ENCODE results near the gene SIRT2.

SIRT2 gene

DNA sequence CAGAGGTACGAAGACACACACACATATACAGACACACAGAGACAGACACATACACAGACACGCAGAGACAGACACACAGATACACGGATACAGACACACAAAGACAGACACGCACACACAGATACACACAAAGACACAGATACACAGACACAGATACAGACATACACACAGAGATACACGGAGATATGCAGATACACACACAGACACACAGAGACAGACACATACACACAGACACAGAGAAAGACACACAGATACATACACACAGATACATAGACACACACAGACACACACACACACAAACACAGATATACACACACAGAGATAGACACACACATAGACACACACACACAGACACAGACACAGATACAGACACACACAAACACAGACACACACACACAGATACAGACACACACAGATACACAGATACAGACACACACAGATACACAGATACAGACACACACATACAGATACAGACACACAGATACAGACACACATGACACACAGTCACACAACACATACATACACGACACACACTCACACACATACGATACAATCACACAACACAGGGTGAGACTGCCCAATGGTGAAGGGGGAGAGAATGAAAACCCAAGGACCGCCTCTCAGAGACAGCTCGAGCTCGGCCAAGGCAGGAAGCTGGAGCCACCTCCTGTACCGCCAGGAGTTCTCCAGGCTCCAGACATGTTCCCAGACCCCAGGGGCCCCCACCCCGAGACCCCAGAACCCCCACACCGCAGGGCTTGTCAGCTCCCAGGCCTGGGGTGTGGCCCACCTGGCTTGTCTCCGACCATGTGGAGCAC lies 21.4 kb upstream of the SIRT2 start:
- DNase-seq (ENCODE audit: low read depth in 2 of 2, low spot score in 1 of 2): no peak

DNA sequence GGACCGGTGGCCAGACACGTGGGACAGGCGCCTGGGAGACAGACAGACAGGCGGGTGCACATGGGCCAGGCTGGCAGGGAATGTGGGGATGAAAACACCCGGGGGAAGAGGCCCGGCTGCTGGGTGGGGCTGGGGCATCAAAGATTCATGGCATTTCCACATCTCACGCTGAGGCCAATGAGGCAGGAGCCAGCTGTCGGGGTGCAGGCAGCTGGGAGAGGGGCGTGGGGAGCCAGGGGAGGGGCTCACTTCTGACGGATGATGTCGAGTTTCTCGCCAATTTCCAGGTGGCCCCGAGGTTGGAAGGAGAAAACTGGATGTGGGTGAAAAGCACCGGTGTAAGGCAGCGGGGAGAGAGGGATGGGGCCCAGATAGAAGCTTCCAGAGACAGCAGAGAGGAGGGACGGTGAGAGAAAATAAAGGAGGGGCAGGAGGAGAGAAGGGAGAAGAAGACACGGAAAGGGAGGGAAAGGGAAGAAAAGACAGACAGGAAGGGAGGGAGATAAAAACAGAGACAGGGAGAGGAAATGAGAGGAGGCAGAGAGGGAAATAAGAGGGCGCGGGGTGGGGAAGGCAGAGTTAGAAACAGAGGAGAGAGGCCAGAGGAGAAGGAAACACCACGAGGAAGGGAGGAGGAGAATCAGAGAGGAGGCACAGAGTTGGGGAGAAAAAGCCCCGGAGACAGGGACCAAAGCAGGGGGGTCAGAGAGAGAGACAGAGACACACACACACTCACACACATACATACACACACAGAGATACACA lies 20.6 kb upstream of the SIRT2 start:
- no peak for DNase-seq (ENCODE audit: low read depth in 2 of 2, low spot score in 1 of 2)

DNA sequence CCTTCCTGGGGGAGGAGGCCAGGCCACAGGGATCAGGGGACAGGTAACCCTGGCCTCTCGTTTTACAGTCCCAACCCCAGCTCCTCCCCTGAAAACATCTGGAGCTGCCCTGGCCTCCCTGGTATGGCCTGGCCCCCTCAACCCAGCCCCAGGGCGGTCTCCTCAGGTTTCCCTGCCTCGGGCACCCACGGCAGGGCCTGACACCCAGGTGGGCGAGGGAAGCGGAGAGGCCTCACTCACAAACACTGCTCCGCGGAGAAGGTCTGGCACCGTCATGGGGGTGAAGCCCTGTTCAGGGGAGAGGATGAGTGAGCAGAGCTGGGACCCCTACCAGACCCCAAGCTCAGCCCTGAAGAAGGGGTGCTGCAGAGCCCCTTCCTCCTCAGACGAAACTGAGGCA lies 19.1 kb upstream of the SIRT2 start:
- no peak for DNase-seq (ENCODE audit: low read depth in 2 of 2, low spot score in 1 of 2)

DNA sequence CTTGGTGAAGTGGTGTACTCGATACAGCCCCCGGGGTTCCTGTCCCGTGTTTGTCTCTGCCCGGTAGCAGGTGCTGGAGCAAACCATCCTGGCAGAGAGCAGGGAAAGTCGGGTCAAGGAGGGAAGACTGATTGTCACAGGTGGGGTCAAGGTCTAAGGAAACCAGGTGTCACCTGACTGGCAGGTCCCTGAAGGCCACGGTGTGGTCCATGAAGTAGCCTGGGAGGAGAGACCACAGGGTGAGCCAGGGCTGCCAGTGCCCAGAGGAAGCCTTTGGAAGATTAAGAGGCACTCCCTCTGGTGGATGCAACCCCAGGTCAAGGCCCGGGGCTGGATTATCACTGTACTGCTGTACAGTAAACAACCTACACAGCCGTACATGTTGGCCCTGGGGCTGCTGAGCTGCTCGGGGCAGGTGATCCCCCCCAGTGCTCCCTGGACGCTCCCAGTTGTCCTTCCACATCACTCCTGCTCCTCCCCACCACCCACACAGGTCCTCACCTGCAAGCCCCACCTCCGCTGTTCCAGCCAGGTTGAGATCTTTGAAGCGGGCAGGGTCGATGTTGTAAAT lies 18.6 kb upstream of the SIRT2 start:
- DNase-seq (ENCODE audit: low read depth in 2 of 2, low spot score in 1 of 2): no peak

DNA sequence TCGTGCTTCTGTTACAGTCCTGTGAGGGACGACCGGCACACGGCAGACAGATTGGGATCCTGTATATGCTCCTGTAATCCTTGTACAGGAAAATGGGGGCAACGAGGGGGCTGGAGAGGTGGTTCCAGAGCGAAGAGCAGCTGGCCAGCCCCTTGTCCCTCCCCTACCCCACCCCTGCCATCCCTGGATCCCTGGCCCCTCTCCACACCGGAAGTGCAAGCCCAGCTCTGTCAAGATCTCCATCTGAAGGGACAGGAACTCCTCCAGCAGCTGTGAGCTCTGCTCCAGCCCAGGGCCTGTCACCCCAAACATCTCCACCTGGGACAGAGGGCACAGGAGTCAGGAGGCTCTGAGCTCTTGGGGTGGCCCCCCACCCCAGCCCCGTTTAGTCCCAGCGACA lies 18.1 kb upstream of the SIRT2 start:
- DNase-seq (ENCODE audit: low read depth in 2 of 2, low spot score in 1 of 2): no peak

DNA sequence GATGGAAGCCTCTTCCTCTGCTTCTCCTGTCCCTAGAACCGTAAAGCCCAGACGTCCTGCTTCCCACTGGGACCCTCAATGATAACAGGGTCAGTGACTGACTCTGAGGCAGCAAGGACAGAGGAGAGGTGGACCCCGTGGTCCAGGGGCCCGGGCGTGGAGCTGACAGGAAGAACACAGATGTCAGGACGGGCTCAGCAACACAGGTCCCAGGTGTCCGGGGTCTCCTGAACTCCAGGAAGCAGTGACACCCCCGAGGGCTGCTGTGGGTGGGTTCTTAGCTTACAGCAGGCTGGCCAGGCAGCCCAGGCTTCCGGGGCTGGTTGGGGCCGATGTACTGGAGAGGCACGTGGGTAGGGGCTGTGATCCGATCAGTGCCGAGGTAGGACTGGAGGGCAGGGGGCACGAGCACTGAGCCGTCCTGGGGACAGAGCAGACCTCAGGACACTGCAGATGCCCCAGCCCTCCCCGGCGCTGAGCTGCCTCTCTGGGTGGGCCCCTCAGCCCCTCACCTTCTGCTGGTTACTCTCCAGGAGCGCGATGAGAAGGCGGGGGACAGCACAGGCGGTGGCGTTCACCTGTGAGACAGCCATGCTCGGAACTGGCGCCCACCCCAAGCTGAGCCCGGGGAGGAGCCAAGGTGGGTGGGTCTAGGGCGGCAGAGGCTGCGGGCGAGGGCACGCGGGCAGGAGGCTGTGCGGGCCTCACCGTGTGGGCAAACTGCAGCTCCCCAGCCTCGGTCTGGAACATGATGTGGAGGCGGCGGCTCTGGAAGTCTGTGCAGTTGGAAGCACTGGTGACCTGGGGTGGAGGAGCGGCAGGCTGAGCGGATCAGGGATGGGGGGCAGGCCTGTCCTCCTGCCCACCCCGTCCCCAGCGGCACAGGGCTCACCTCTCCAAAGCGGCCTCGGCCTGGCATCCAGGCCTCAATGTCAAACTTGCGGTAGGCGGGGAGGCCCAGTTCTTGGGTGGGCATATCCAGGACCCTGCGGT lies 16.2 kb upstream of the SIRT2 start:
- DNase-seq (ENCODE audit: low read depth in 2 of 2, low spot score in 1 of 2): no peak

DNA sequence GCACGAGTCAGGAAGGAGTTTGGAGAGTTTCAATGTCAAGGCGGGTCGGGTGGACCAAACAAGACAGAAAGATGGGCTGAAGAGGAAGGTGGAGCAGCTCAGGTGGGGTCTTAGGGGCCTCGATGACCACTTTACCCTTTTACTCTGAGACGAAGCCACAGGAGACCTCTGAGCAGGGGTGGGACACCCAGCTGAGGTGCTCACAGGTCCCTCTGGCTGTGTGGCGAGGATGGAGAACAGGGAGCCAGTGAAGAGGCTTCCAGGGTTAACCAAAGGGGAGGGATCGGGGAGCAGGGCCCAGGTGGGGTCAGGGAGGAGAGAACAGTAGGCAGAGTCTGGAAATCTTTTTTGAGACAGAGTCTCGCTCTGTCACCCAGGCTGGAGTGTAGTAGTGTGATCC lies 14.5 kb upstream of the SIRT2 start:
- DNase-seq (ENCODE audit: low read depth in 2 of 2, low spot score in 1 of 2): no peak

DNA sequence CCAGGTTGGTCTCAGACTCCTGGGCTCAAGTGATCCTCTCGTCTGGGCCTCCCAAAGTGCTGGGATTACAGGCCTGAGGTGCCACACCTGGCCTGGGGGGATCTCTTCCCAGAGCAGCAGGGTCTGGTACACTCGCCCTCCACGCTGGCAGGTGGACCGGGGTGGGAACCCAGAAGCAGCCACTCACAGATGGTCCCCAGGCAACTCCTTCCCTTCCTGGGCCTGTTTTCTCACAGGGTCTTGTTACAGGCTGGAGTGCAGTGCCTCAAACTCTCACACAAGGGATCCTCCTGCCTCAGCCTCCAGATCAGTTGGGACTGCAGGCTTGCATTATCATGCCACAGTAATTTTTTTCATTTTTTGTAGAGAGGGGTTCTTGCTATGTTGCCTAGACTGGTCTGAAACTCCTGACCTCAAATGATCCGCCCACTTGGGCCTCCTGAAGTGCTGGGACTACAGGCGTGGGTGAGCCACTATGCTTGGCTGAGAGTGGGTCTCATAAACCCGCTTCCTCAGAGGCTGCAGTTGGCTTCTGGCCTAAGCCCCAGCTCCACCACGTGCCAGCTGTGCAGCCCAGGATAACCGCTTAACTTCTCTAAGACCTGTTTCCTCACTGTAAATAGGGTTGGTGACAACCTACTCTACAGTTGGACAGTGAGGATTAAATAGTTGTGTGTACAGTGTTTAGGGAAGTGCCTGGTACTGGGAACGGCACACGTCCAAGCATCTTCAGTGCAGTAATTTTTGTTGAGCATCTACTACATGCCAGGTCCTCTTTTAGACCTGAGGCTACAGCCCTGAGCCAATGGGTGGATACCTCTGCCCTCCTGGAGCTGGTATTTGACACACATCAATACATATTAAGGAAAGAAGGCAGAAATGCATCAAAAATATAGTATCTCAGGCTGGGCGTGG lies 13.4 kb upstream of the SIRT2 start:
- DNase-seq (ENCODE audit: low read depth in 2 of 2, low spot score in 1 of 2): no peak

DNA sequence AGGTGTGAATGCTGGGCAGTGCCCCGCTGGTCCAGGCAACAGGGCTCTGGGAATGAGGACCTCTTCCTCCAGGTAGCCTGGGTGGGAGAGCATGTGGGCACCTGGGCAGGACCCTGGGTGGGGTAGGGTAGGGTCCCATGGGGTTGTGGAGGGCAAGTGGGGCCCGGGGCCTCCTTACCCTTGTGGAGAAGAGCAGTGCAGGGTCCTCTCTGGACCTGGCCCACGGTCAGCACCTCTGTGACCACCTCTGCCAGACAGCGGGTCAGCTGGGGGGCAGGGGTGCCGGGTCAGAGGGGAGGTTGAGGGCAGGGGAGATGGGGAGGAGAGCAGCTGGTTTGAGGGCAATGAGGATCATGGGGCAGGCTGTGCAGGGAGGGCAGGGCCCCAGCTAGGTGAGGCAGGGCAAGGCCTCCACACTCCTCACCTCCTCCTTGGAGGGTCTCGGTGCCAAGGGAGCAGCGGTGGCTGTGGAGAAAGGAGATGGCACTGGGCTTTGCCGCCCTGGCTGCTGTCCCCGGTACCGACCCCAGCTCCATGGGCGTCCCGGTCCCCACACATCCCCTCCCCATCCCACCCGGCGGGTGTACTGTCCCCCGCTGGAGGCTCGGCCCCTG lies 12.1 kb upstream of the SIRT2 start:
- DNase-seq (ENCODE audit: low read depth in 2 of 2, low spot score in 1 of 2): no peak

DNA sequence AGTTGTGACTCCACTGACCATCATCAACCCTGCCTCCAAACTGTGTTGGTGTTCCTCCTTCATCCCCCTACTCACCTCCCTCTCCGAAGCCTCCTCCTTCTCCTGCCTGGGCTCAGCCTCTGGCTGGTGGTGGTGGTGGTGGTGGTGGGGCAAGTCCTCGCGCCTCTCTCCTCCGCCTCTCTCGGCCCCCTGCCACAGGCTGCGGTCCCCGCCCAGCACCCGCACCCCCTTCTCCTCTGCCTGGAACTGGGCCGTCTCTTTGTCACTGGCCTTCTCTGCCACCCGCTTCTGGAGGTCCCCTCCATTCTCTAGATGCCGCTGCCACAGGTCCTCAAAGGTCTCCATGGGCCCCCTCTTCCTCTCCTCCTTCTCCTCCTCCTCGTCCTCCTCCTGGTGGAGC lies 11.1 kb upstream of the SIRT2 start:
- DNase-seq (ENCODE audit: low read depth in 2 of 2, low spot score in 1 of 2): no peak

DNA sequence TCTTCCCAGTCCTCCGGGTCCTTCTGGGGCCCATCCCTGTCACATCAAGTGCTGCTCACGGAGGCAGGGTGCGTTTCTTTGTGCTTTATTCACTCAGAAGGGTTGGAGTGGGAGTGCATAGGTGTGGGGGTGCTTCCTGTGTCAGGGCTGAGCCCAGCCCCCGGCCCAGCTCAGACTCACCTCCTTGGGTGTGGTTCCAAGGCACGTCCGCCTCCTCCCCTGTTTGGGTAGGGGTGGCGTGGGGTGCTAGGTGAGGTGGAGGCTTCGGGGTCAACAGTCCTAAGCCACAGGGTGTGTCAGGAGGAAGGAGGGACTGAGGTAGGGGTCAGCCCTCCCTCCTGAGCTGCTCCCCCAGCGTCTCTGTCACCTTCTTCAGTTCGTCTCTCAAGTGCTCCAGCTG lies 9.5 kb upstream of the SIRT2 start:
- DNase-seq (ENCODE audit: low read depth in 2 of 2, low spot score in 1 of 2): no peak

DNA sequence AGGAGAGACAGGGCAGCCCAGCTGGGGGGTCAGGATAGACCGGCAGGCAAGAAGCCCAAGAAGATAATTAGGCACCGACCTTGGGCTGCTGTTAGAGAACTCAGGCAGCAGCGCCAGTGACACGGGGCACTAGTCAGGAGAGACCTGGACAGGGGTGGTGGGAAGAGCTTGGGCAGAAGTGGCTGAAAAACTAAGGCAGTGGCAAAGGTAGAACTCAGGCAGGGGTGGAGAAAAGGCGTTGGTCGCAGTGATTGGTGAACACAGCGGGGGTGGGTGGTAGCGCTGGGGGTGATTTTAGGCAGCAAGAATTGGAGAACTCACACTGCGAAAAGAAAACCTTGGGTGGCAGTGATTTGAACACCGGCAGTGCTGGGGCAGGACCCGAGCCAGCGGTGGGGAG lies 8.3 kb upstream of the SIRT2 start:
- DNase-seq (ENCODE audit: low read depth in 2 of 2, low spot score in 1 of 2): no peak

DNA sequence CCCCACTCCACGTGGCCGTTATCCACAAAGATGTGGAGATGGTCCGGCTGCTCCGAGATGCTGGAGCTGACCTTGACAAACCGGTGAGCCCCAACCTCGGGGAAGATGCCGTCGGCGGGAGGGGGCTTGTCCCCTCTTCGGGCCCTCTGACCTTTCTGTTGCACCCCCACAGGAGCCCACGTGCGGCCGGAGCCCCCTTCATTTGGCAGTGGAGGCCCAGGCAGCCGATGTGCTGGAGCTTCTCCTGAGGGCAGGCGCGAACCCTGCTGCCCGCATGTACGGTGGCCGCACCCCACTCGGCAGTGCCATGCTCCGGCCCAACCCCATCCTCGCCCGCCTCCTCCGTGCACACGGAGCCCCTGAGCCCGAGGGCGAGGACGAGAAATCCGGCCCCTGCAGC lies 7.8 kb upstream of the SIRT2 start:
- DNase-seq (ENCODE audit: low read depth in 2 of 2, low spot score in 1 of 2): no peak

DNA sequence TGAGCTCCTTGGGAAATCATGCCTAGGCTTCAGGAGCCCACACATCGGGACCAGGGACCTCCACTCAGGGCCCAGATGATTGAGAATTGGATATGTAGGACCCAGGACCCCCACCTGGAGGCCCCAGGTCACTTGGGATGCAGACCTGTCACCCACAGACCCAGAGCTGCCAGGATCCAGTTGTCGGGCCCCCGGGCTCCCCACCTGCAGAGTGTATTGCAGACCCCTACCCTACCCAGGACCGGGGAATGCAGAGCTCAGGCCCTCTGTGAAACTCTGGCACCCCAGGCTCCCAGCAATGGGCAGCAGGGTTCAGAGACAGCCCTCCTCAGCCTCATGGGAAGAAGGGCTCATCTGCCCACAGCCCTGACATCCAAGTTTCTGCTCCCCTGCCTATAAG lies 6.2 kb upstream of the SIRT2 start:
- no peak for DNase-seq (ENCODE audit: low read depth in 2 of 2, low spot score in 1 of 2)

DNA sequence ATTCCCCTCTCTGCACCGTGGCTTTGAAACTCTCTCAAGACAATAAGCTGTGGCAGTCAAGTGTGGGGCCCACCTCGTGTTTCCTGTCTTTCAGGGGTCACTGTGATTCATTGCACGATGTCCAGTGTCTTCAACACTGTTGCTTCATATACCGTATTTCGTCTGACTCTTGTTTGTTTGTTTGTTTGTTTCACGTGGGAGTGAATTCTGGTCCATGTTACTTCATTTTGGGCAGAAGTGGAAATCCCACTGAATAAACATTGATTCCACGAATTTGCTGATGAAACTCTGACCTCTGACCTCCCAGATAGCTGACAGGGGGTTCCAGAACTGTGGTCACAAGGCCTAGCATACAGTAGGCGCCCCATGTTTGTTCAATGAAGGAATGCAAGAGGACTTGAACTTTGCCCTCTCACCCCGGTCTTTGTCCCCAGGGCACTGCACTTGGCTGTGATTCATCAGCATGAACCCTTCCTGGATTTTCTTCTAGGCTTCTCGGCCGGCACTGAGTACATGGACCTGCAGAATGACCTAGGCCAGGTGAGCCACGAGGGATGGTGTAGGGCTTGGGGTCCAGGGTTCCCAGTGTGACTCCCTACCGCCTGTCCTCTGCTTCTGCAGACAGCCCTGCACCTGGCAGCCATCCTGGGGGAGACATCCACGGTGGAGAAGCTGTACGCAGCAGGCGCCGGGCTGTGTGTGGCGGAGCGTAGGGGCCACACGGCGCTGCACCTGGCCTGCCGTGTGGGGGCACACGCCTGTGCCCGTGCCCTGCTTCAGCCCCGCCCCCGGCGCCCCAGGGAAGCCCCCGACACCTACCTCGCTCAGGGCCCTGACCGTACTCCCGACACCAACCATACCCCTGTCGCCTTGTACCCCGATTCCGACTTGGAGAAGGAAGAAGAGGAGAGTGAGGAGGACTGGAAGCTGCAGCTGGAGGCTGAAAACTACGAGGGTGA lies 5.4 kb upstream of the SIRT2 start:
- no peak for DNase-seq (ENCODE audit: low read depth in 2 of 2, low spot score in 1 of 2)

DNA sequence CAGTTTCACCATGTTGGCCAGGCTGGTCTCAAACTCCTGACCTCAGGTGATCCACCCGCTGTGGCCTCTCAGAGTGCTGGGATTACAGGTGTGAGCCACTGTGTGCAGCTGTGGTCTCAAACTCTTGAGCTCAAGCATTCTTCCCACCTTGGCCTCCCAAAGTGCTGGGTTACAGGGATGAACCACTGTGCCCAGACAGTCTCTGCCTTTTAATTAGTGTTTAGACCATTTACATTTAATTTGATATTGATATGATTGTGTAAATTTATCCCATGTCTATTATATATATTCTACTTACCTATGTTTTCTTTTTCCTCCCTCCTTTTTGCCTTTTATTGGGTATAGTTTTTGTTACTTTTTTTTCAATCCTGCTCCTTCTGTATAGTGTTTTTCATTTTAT lies 2.3 kb upstream of the SIRT2 start:
- DNase-seq (ENCODE audit: low read depth in 2 of 2, low spot score in 1 of 2): no peak

DNA sequence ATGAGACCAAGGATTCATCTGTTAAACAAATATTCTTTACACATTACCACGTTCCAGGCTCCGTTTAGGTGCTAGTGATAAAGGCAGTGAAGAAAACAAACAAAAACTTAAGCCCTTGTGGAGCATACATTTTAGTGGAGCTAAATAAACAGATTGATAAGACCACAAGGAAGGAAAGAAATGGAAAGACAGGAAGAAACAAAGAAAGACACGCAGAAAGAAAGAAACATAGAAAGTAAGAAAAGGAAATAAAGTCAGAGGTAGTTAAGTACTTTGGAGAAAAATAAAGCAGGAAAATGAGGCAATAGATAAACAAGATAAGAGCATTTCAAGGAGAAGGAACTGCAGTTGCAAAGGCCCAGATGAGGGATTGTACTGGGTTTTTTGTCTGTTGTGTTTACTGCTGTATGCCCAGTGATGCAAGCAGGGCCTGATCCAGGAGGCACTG lies 1.3 kb upstream of the SIRT2 start:
- no peak for DNase-seq (ENCODE audit: low read depth in 2 of 2, low spot score in 1 of 2)

DNA sequence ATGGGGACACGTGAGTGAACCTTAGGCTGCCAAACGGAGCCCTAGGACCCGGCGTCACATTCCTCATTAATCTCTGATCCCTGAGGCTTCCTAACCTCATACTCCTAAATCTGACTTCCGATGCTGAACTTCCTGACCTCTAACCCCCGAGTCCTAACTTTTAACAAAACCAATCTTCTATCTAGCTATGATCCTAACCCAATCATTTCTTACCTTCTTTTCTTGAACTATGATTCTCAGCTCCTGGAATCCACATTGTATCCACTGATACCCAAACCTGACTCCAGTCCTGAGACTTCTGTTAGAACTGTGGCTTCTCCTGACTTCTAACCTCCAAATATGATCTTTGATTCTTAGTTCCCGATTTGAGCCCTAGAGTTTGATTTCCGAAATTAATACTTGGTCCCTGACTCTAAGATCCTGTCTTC lies 798 bp upstream of the SIRT2 start:
- no peak for DNase-seq (ENCODE audit: low read depth in 2 of 2, low spot score in 1 of 2)
